HG03045 (cell line): ENCODE results near the gene ANKRD17.
"Not testable (repeated sequence)": the region's sequence is repeated elsewhere in the genome, so short reads cannot be mapped to it uniquely, and the experiment has no call there.

Experiments used
- ATAC-seq: cut with Tn5 transposase; IDR thresholded peaks from one replicate; pipeline ENCODE4 v1.9.1; 2021; ENCODE audit warnings: mild to moderate bottlenecking, moderate library complexity; ENCODE audit not compliant: unreplicated experiment

The ANKRD17 gene

DNA sequence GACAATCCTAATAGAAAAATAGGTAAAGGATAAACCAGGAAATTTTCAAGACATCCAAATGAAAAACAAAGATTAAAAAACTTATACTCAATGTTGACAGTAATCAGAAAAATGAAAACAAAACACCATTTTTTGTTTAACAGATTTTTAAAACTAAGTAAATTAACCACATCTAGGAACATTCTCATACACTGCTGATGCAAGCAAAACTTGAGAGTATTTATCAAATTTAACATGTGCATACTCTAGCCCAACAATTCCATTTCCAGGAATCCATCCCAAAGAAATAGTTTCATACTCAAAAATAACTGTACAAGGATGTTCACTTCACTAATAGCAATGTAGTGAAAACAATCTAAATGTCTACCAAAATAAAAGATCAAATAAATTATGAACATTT lies 11.5 kb downstream of the ANKRD17 start:
- ATAC-seq = no peak

GRCh38 chr4:73245955-73246354 lies 12.6 kb downstream of the ANKRD17 start:
- no peak for ATAC-seq

GRCh38 chr4:73244945-73245601 lies 13.5 kb downstream of the ANKRD17 start:
- ATAC-seq = no peak

- no peak for ATAC-seq
Measured at GRCh38 chr4:73237044-73237443, 21.6 kb downstream of the ANKRD17 start.

DNA sequence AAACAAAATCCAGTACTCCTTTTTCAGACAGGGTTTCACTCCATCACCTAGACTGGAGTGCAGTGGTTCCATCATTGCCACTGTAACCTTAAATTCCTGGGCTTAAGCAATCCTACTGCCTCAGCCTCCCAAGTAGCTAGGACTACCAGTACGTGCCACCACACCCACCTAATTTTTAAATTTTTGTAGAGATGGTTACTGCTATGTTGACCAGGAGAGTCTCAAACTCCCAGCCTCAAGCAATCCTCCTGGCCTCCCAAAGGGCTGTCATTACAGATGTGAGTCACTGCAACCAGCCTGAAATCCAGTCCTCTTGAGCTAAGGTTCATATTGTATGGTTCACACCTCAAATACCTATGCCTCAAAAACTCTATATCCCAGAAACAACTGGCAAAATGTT lies 22.4 kb downstream of the ANKRD17 start:
- no peak for ATAC-seq

GRCh38 chr4:73234712-73235111 lies 23.9 kb downstream of the ANKRD17 start:
- no peak for ATAC-seq

DNA sequence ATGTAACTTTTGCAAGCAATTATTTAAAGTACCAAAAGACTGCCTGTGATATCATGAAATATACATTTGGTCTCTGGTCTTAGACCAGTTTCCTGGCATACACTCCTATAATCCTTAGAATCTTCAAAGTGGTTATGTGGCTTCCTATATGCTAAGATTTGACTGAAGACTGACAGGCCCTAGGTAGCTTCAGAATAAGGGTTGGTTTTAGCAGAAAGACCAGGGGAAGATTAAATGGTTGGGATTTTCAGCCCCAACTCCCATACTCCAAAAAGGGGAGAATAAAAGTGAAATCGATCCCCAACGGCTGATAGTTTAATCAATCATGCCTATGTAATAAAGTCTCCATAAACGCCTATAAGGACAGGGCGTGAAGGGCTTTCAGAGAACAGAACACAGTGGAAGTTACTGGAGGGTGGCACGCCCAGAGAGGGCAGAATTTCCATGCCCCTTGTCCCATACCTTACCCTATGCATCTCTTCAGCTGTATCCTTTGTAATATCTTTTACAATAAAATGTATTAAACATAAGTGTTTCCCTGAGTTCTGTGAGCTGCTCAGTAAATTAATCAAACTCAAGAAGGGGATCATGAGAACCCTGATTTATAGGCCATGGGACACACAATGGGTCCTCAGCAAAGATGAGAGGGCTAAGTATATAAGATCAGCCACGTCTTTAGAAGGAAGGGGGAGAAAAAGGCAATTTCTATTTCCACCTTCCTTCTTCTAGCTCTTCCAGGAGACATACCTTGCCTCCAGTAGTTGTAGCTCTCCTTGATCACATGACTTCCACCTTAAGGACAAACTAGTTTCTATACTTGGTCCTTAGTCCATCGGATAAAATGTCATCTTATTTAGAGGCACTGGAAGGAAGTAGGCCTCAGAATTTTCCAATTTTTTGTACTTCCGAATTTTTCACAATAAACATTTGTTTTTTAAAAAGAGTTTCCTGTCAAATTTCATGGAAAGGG lies 26.8 kb downstream of the ANKRD17 start:
- no peak for ATAC-seq

GRCh38 chr4:73230865-73231517 lies 27.6 kb downstream of the ANKRD17 start:
- ATAC-seq = no peak

- not testable (repeated sequence) for ATAC-seq
Measured at GRCh38 chr4:73228800-73229199, 29.8 kb downstream of the ANKRD17 start.

- ATAC-seq = no peak
Measured at GRCh38 chr4:73224886-73225285, 33.7 kb downstream of the ANKRD17 start.

GRCh38 chr4:73223258-73223650 lies 35.3 kb downstream of the ANKRD17 start:
- no peak for ATAC-seq

DNA sequence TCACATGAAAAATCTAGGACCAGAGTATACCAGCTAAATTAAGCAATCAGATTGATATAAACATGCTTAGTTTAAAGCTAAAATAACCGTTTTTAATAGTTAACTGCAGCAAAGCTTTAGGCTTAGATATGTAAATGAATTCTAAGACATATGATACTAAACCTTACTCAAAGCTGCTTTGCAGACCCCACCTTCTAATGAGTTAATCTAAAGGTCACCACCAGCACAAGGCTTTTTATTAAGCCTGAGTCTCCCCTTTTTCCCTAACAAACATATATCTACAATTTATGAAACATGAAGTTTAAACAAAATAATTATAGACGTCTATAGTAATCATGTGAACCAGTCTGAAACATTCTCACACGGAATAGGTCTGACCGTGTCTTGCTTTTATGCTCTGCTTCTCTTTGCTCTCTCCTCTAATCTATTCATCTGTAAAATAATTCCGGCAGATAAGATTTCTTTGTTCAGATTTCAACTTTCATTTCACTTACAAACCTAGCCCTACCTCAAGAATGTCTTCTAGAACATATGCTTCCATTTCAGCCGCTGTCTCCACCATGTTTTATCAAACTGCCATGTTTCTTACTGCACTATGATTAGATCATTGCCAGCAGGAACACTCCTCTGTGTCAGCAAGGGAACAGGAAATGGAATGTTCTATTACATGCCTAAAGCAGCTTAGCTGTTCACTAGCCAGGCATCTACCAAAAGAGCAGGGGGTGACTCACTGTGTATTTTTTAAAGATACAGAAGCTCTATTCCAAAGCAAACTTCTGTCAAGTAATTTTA lies 35.9 kb downstream of the ANKRD17 start:
- peak; percentile 96 for ATAC-seq

- ATAC-seq = no peak
Measured at GRCh38 chr4:73221734-73222133, 36.9 kb downstream of the ANKRD17 start.

DNA sequence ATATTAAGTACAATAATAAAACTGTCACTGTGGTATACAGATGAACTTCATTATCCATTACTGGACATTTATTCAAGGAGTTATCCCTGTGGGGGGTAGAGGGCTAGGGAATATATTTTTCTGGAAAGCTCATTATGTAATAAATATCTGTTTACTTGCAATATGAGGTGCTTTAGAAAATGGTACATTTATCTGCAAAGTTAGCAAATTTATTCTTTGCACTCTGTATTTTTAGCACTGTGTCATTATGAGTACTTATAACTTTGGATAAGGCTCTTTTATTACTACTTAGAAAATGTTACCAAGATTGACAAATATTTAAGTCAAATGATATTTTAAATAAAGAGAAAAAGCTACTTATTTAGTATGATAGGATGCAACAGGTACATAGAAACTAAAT lies 37.8 kb downstream of the ANKRD17 start:
- no peak for ATAC-seq

DNA sequence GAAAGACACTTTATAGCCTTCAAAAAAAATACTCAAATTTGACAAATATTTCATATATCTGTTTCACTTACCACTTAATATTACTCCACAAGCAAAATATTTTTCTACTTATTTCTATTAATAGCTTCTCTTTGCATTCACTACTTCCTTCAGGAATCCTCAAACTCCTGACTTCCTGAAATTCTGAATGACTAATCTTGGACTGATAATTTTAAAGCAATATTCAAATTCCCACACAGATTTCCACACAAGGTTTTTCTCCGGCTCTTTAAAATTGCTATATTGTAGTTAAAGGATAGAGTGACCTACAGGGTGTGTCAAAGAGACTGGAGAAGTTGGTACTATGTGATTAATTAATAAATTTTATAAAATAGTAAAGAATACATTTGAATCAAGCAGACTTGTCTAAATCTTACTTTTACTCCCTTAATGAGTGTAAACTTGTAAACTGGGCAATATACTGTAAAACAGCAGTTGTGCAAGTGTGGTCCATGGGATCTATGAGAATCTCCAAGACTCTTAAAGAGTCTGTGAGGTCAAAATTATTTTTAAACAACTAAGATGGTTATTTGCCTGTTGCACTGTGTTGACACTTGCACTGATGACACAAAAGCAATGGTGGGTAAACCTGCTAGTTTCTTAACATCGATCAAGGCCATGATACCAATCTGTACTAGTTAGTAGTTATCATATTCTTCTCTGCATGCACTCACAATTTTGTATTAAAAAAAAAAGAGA lies 44.5 kb downstream of the ANKRD17 start:
- ATAC-seq = no peak

GRCh38 chr4:73212982-73213730 lies 45.4 kb downstream of the ANKRD17 start:
- no peak for ATAC-seq

DNA sequence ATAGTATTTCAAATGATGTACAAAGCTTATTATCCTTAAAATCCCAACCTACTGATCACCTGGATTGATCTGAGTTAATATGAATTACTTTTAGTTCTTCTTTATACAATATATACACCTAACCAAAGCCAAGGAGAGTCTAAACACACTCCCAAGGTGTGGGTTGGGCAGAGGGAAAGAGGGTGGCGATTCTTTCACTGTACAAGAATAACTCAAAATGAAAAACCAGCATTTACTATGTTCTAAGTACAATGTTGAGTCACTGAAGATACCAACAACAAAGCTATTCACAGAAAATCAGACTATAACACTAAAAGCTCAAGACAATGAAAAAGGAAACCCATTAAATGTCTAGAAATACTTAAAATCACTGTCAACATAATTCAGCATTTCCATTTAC lies 46.6 kb downstream of the ANKRD17 start:
- no peak for ATAC-seq

DNA sequence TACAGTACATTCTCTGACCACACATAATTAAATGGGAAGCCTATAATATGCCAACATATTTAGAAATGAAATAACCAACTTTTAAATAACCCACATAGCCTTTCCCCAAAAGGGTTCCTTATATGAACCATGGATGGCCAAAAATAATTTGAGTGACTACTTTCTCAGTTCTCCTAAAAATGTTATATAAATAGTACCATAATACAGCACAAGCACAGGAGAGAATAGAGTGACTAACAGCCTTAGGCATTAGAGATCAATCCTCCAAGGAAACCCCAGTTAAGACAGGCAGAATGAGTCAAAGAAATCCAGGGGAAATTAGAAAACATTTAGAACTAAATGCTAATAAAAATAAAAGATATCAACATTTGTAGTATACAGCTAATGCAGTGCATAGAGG lies 50.2 kb downstream of the ANKRD17 start:
- no peak for ATAC-seq

DNA sequence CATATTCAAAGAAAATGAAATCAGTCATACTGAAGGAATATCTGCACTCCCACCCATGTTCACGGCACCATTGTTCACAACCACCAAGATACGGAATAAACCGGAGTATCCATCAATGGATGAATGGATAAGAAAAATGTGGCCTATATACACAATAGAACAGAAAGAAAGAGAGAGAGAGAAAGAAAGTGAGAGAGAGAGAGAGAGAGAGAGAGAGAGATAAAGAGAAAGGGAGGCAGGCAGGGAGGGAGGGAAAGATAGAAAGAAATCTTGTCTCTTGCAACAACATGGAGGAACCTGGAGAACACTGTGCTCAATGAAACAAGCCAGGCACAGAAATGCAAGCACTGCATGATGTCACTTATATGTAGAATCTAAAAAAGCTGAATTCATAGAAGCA lies 52.4 kb downstream of the ANKRD17 start:
- ATAC-seq = no peak
